ENCODE data around the gene PPP2R5D.
"Not testable (repeated sequence)": the region's sequence is repeated elsewhere in the genome, so short reads cannot be mapped to it uniquely, and the experiment has no call there.

The PPP2R5D gene

DNA sequence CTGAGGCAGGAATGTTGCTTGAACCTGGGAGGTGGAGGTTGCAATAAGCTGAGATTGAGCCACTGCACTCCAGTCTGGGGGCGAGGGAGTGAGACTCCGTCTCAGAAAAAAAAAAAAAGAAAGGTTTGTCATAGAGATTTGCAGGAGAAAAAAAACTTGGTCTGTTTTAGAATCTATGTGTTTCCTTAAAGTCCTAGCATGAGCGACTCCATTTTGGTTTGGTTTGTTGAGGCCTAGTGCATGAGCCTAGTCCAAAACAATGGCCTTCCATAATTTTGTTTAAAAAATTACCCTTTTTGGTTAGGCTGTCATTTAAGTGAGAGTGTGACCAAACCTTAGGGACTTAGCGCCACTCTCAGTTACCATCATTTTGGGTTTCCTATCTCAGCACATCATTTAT, 32.0 kb upstream of the PPP2R5D start:
- Mint-ChIP-seq H3K27ac (no peak overlapping the region), H3K4me3 (no peak overlapping the region), H3K4me1 (no peaks in the 10 kb centered on the region), H3K9me3 (no peaks in the 10 kb centered on the region), H3K36me3 (ENCODE audit: low read depth) (peaks cover 7% of the 10 kb centered on the region), H3K27me3 (ENCODE audit: low read depth) (no peaks in the 10 kb centered on the region)
- TF ChIP-seq, protein P1, sequence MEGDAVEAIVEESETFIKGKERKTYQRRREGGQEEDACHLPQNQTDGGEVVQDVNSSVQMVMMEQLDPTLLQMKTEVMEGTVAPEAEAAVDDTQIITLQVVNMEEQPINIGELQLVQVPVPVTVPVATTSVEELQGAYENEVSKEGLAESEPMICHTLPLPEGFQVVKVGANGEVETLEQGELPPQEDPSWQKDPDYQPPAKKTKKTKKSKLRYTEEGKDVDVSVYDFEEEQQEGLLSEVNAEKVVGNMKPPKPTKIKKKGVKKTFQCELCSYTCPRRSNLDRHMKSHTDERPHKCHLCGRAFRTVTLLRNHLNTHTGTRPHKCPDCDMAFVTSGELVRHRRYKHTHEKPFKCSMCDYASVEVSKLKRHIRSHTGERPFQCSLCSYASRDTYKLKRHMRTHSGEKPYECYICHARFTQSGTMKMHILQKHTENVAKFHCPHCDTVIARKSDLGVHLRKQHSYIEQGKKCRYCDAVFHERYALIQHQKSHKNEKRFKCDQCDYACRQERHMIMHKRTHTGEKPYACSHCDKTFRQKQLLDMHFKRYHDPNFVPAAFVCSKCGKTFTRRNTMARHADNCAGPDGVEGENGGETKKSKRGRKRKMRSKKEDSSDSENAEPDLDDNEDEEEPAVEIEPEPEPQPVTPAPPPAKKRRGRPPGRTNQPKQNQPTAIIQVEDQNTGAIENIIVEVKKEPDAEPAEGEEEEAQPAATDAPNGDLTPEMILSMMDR (IDR thresholded peaks at IDR 0.05; ENCODE audit: unreplicated experiment in 3 of 3), result no peak

DNA sequence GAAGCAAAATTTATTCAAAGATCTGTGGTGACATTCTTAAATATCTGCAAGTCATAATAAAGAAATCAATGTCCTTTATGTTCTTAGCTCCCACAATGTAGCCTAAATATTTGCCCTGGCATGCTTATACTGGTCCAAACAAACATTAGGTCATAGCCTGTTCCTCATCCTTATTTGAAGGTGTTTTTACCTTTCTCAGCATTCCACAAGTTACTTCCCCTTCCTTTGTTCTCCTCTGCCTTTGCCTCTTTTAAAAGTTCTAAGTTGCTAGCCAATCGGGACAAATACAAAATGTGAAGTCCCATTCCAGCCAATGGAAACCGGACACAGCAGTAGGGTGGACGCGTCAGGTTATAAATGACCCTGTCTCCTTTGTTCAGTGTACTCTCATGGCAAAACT, 30.0 kb upstream of the PPP2R5D start:
- not testable (repeated sequence) for H3K27me3 Mint-ChIP-seq (ENCODE audit: low read depth); H3K4me3 Mint-ChIP-seq; H3K4me1 Mint-ChIP-seq; H3K36me3 Mint-ChIP-seq (ENCODE audit: low read depth); H3K9me3 Mint-ChIP-seq; H3K27ac Mint-ChIP-seq

DNA sequence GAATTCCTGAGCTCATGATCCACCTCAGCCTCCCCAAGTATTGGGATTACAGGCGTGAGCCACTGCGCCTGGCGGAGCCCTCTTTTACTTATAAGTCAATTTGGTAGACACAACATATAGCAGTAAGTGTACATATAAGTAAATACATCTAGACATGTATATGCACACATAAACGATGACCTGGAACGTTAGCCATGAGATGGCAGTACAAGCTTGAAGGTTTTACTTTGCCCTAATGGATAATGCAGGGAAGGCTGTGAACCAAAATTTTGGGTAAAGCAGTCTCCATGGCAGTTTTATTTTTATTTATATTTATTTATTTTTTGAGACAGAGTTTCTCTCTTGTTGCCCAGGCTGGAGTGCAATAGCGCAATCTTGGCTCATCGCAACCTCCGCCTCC, 26.2 kb upstream of the PPP2R5D start:
- TF ChIP-seq, protein P1 (IDR thresholded peaks at IDR 0.05; ENCODE audit: unreplicated experiment in 3 of 3), result no peak
- Mint-ChIP-seq H3K4me1 (peaks cover 10% of the 10 kb centered on the region), H3K4me3 (no peak overlapping the region), H3K27me3 (ENCODE audit: low read depth) (peaks cover 34% of the 10 kb centered on the region), H3K36me3 (ENCODE audit: low read depth) (peaks cover 15% of the 10 kb centered on the region), H3K27ac (no peak overlapping the region), H3K9me3 (no peaks in the 10 kb centered on the region)

DNA sequence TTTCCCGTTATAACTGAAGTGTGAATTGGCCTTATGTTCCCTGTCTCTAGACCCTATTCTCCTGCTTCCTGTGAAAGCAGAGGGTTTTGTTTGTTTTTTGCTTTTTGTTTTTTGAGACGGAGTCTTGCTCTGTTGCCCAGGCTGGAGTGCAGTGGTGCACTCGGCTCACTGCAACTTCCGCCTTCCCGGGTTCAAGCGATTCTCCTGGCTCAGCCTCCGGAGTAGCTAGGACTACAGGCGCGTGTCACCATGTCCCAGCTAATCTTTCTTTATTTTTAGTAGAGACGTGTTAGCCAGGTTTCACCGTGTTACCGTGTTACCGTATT, 24.5 kb upstream of the PPP2R5D start:
- TF ChIP-seq, protein P1 (IDR thresholded peaks at IDR 0.05; ENCODE audit: unreplicated experiment in 3 of 3), result no peak
- Mint-ChIP-seq H3K36me3 (ENCODE audit: low read depth) (peaks cover 20% of the 10 kb centered on the region), H3K4me3 (peak overlapping the region; percentile 77 to 83 (median 77))

DNA sequence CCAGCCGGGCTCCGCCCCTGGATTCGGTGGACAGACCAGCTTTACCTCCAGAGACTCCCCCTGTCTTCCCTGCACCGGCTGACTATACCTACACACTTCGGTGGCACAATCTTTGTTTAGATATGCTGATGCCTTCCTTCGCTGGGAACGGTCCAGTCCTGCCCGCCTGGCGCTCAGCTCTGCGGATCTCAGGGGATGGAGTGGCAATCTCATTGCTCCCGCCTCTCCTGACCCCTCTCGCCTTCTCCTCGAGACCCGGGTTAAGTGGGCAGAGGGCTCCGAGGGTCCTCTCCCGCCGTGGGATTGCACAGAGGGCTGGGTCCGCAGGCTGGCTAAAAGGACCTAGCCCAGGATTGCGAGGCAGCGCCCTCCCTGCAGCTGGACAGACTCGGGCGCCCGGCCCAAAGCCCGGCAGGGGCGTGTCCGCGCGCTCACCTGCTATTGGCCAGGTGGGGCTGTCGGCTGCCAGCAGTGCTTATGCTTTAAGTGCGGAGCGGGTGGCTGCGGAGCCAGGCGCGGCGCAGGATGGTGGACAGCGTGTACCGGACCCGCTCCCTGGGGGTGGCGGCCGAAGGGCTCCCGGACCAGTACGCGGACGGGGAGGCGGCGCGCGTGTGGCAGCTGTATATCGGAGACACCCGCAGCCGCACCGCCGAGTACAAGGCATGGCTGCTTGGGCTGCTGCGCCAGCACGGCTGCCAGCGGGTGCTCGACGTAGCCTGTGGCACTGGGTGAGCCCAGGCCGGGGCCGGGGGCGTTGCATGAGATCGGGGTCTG, 23.9 kb upstream of the PPP2R5D start, which contains the start of gene GNMT:
Gene GNMT, plus strand, starts transcription at position 512 of the 777 bp plus-strand sequence. Its CDS starts 14 bp downstream, at position 526.
- TF ChIP-seq, protein P1 (IDR thresholded peaks at IDR 0.05; ENCODE audit: unreplicated experiment in 3 of 3), result no peak
- Mint-ChIP-seq H3K27ac (no peak within 1 kb of the TSS), H3K36me3 (ENCODE audit: low read depth) (peaks cover 22% of the 10 kb centered on the region), H3K4me3 (peak within 1 kb of the TSS; percentile 77 to 83 (median 77)), H3K4me1 (peaks cover 10% of the 10 kb centered on the region), H3K9me3 (no peaks in the 10 kb centered on the region), H3K27me3 (ENCODE audit: low read depth) (peaks cover 34% of the 10 kb centered on the region)

More for the DNA sequence above, 24.5 kb upstream of the PPP2R5D start:
- peaks cover 10% of the 10 kb centered on the region for H3K4me1 Mint-ChIP-seq
- no peaks in the 10 kb centered on the region for H3K9me3 Mint-ChIP-seq
- no peak overlapping the region for H3K27ac Mint-ChIP-seq
- H3K27me3 Mint-ChIP-seq (ENCODE audit: low read depth), result peaks cover 34% of the 10 kb centered on the region

DNA sequence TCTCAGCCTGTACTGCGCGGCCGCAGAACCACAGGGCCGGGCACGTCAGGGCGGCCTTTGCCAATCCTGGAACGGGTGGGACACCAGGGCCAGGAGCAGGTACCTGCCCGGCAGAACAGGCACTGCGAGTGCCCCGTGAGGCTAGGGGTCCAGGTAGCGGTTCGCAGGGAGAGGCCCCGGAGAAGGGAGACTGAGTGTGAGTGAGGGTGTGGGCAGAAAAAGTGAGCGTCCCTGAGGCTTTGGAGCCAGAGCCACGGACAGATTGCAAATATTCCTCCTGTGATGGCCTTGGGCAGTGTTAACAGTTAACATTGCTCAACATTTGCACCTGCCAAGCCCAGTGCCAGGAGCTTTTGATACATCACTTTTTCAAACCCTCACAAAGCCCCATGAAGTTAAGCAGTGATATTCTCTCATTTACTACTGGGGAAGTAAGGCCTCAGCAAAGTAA, 23.3 kb upstream of the PPP2R5D start:
- H3K9me3 Mint-ChIP-seq, result no peaks in the 10 kb centered on the region
- H3K4me3 Mint-ChIP-seq, result peak overlapping the region in 2 of 3 experiments; percentile 10 to 83
- H3K36me3 Mint-ChIP-seq (ENCODE audit: low read depth), result peaks cover 22% of the 10 kb centered on the region
- TF ChIP-seq, protein P1 (IDR thresholded peaks at IDR 0.05; ENCODE audit: unreplicated experiment in 3 of 3), result no peak
- H3K4me1 Mint-ChIP-seq, result peaks cover 10% of the 10 kb centered on the region
- no peak overlapping the region for H3K27ac Mint-ChIP-seq
- peaks cover 34% of the 10 kb centered on the region for H3K27me3 Mint-ChIP-seq (ENCODE audit: low read depth)
